Psoas muscle (tissue), 8 donors: ENCODE results near the gene KRTAP4-6. TPM values are rescaled to one million over a fixed set of nuclear protein-coding genes. Genes with fewer than 3 reads are reported as not detected.

Experiments
- ATAC-seq, 4 donors: fragments of 200-7000 bp; cut with Tn5 transposase; one replicate each; pipeline ENCODE4 v1.9.1; 2020; ENCODE audit warnings: moderate library complexity in 3 of 4, mild to moderate bottlenecking in 2 of 4
- DNase-seq, 2 donors: peaks; one replicate each; pipeline ENCODE4 v3.0.0-alpha.2; 2020
- H3K27ac ChIP-seq: fragments of 200-600 bp; one replicate; pipeline ENCODE4 v1.8.0; 2022
- H3K27me3 ChIP-seq, 3 donors: fragments of 200-600 bp in 1 of 3; one replicate each; pipeline versions ENCODE4 v1.6.1 to v1.8.0; 2013 to 2022; ENCODE audit warnings: low read length in 2 of 3, mild to moderate bottlenecking in 2 of 3, moderate library complexity in 1 of 3; ENCODE audit not compliant: insufficient read depth in 3 of 3
- H3K36me3 ChIP-seq, 2 donors: fragments of 200-600 bp in 1 of 2; one replicate each; pipeline versions ENCODE4 v1.6.1 to v1.8.0; 2013 to 2022; ENCODE audit warnings: low read depth in 1 of 2, mild to moderate bottlenecking in 1 of 2, moderate library complexity in 1 of 2; ENCODE audit not compliant: insufficient read depth in 1 of 2
- H3K4me1 ChIP-seq: fragments of 200-600 bp; one replicate; pipeline ENCODE4 v1.8.0; 2022
- H3K4me3 ChIP-seq: fragments of 200-600 bp; one replicate; pipeline ENCODE4 v1.8.0; 2022; ENCODE audit warnings: mild to moderate bottlenecking
- H3K9me3 ChIP-seq: fragments of 200-600 bp; one replicate; pipeline ENCODE4 v1.8.0; 2022
- CTCF ChIP-seq: fragments of 200-600 bp; IDR thresholded peaks from one replicate; pipeline ENCODE4 v1.8.0; 2022; ENCODE audit warnings: antibody characterized with exemption
- WGBS, 3 donors: extraction: QIAGEN DNeasy Blood & Tissue Kit; methylation state at CpG; one replicate each; pipeline versions ENCODE4 v1.1.6 to v1.1.7; 2013; 5-methylcytosine and 5-hydroxymethylcytosine counted together
- intact Hi-C, 2 donors: fragments of 100-400 bp; cut with DNase I; formaldehyde crosslinking; loops; one replicate each; pipeline versions ENCODE4 v1.11.0 to v1.14.2; 2022
- polyA plus RNA-seq, 3 donors: library from polyadenylated mRNA; stranded (reverse); fragments of 200-250 nt; gene quantifications; one replicate each; pipeline ENCODE4 v1.2.3, GENCODE V29; 2013
- total RNA-seq, 4 donors: library from RNA; stranded (reverse); fragmentation: NEBNext Ultra II Directional in 2 of 4; extraction: Animal tissue kit (Norgen Biotek cat#: 25700) in 2 of 4; gene quantifications; one replicate each; pipeline versions ENCODE4 v1.2.1 to v1.2.4, GENCODE V29; 2021 to 2023
- donor health status: healthy with polysubstance abuse.
- donor health status: DM: no; HTN: no; CAD: no; lungs with moderate emphysema.
- donor health status: Bipolar disorder and iron deficiency.
- donor health status: healthy.
- donor health status: DM: yes; HTN: yes; CAD: no.
- donor health status: DM: no; HTN: no; CAD: no.
- donor health status: DM: no; HTN: no; CAD: no.
- donor health status: DM: yes; HTN: yes; CAD: no.

The KRTAP4-6 gene
- total and polyA plus RNA-seq, 7 donors, result not detected

GRCh38 chr17:41178843-41179616 lies 38.7 kb upstream of the KRTAP4-6 start:
- H3K27ac ChIP-seq, result no peak overlapping the region
- peaks cover 0 to 6% (median 0%) of the 10 kb centered on the region in 3 donors for H3K27me3 ChIP-seq
- intact Hi-C loops, result no loop called here
- 59 to 82% (median 78%) methylated on average over 1 of the region's 1 CpG for WGBS, 3 donors
- TF ChIP-seq CTCF, result no peak
- ATAC-seq, result no peak
- no peaks in the 10 kb centered on the region for H3K36me3 ChIP-seq
- H3K4me1 ChIP-seq, result no peaks in the 10 kb centered on the region
- DNase-seq, result no peak
- H3K4me3 ChIP-seq, result no peak overlapping the region
- no peaks in the 10 kb centered on the region for H3K9me3 ChIP-seq

- H3K4me3 ChIP-seq, result no peak overlapping the region
- intact Hi-C loops, result no loop called here
- peaks cover 0 to 6% (median 2%) of the 10 kb centered on the region in 3 donors for H3K27me3 ChIP-seq
- no peaks in the 10 kb centered on the region for H3K36me3 ChIP-seq
- ATAC-seq (no peak), DNase-seq (no peak)
- H3K9me3 ChIP-seq, result no peaks in the 10 kb centered on the region
- H3K27ac ChIP-seq, result no peak overlapping the region
- H3K4me1 ChIP-seq, result no peaks in the 10 kb centered on the region
- 87 to 93% (median 92%) methylated on average over 3 of the region's 3 CpGs for WGBS, 3 donors
- TF ChIP-seq CTCF, result no peak
Observed at GRCh38 chr17:41178341-41178740, 38.0 kb upstream of the KRTAP4-6 start.

- Histone ChIP-seq H3K4me3 (no peak within 1 kb of the TSS), H3K36me3 (no peaks in the 10 kb centered on the region), H3K27ac (no peak within 1 kb of the TSS), H3K27me3 (peaks cover 0 to 5% (median 2%) of the 10 kb centered on the region in 3 donors), H3K9me3 (no peaks in the 10 kb centered on the region), H3K4me1 (no peaks in the 10 kb centered on the region)
- ATAC-seq (no peak), DNase-seq (no peak)
- intact Hi-C loops, result no loop called here
- no peak for TF ChIP-seq CTCF
- 63 to 78% (median 69%) methylated on average over 7 of the region's 7 CpGs for WGBS, 3 donors
Observed at GRCh38 chr17:41177727-41178271, 37.5 kb upstream of the KRTAP4-6 start, which contains the start of gene KRTAP4-2. KRTAP4-2 (minus strand) TSS chr17:41178221; CDS start chr17:41178164, 57 bp downstream.

- intact Hi-C loops, result no loop called here
- Histone ChIP-seq H3K4me1 (no peaks in the 10 kb centered on the region), H3K4me3 (no peak overlapping the region), H3K27ac (no peak overlapping the region), H3K36me3 (no peaks in the 10 kb centered on the region), H3K9me3 (no peaks in the 10 kb centered on the region), H3K27me3 (peaks cover 0 to 2% (median 0%) of the 10 kb centered on the region in 3 donors)
- no peak for TF ChIP-seq CTCF
- 75 to 87% (median 85%) methylated on average over 3 of the region's 3 CpGs for WGBS, 3 donors
- no peak for ATAC-seq
- no peak for DNase-seq
Observed at GRCh38 chr17:41176744-41177387, 36.5 kb upstream of the KRTAP4-6 start.
